A549 (cell line): ENCODE results near the gene CACNG6. TPM values are rescaled to one million over a fixed set of nuclear protein-coding genes. Genes with fewer than 3 reads are reported as not detected.
A peak's percentile ranks its signal among the peaks of the same experiment; 100 is the strongest.

Source experiments
- ATAC-seq, 2 experiments: fragments of 200-7000 bp in 1 of 2; fragments of >200 bp in 1 of 2; cut with Nextera tagmentation in 1 of 2; cut with Tn5 transposase in 1 of 2; 3 replicates each; pipeline versions ENCODE4 v1.8.0 to v1.9.1; 2018 to 2020; ENCODE audit warnings: mild to moderate bottlenecking in 1 of 2, moderate library complexity in 1 of 2
- CTCF ChIA-PET: fragments of 300-600 bp; sonication (Branson Sonifier 250); formaldehyde crosslinking; extraction: SDS; loops from one replicate; lab custom pipeline; 2021; ENCODE audit warnings: antibody characterized with exemption, inconsistent platforms; lab: Yijun Ruan, JAX
- POLR2A ChIA-PET: fragments of 350-600 bp; formaldehyde crosslinking; extraction: SDS; loops from one replicate; lab custom pipeline; 2021; ENCODE audit warnings: antibody characterized with exemption, inconsistent platforms; lab: Yijun Ruan, JAX
- DNase-seq, 2 experiments: peaks; one replicate each; pipeline versions ENCODE4 v3.0.0 to v3.0.0-alpha.2; 2011 to 2016; ENCODE audit warnings: low read depth in 1 of 2, low spot score in 1 of 2
- FAIRE-seq: peaks from 2 replicates; lab custom pipeline; 2011; peaks lifted over from hg19 to GRCh38; lab: Jason Lieb, UNC
- H3K27ac ChIP-seq, 2 experiments: fragments of >200 bp; sonication (Bioruptor Twin); formaldehyde crosslinking; 3 replicates each; pipeline ENCODE4 v1.5.1; 2016 to 2017
- H3K4me1 ChIP-seq: fragments of >200 bp; sonication (Bioruptor Twin); formaldehyde crosslinking; 3 replicates; pipeline ENCODE4 v1.6.1; 2016
- H3K4me2 ChIP-seq: fragments of >200 bp; sonication (Bioruptor Twin); formaldehyde crosslinking; 3 replicates; pipeline ENCODE4 v1.6.1; 2016
- H3K4me3 ChIP-seq: fragments of >200 bp; sonication (Bioruptor Twin); formaldehyde crosslinking; 3 replicates; pipeline ENCODE4 v1.5.1; 2016
- H3K9me3 ChIP-seq: fragments of >200 bp; sonication (Bioruptor Twin); formaldehyde crosslinking; 3 replicates; pipeline ENCODE4 v1.6.1; 2016
- HEYL ChIP-seq: fragments of 250-450 bp; sonication (Bioruptor Pico); IDR thresholded peaks from 2 replicates; pipeline ENCODE4 v1.8.0; 2021; ENCODE audit warnings: mild to moderate bottlenecking, moderate library complexity
- ZC3H11A ChIP-seq: fragments of 450-650 bp; IDR thresholded peaks from 2 replicates; pipeline ENCODE4 v1.6.1; 2014; ENCODE audit warnings: antibody characterized with exemption, mild to moderate bottlenecking
- WGBS: methylation state at CpG from one replicate; pipeline ENCODE4 v1.1.6; 2017; ENCODE audit errors: missing lambda C conversion rate; 5-methylcytosine and 5-hydroxymethylcytosine counted together
- polyA plus RNA-seq, 4 experiments: library from polyadenylated mRNA; depleted of rRNA in 3 of 4; stranded (reverse); fragments of >200 nt; fragmentation: RNase III in 1 of 4; extraction: RNeasy Plus Mini Kit Qiagen cat#74134 plus additional on column Dnase treatment in 1 of 4; gene quantifications; 2 replicates in 3 of 4; 3 replicates in 1 of 4; pipeline ENCODE4 v1.2.3, GENCODE V29; 2011 to 2017
- small RNA-seq, 6 experiments: library from RNA; depleted of rRNA; stranded (forward); fragments of <200 nt; gene quantifications; one replicate each; pipeline ENCODE3, GENCODE V24; 2012

Gene CACNG6
- polyA plus RNA-seq, 2 of the 4 experiments (the other 2 are of a cell fraction) = 7.3 to 16.2 TPM

GRCh38 chr19:54047616-54048015 is 56.2 kb downstream of the CACNG6 start:
- Histone ChIP-seq H3K4me1 (no peaks in the 10 kb centered on the region), H3K4me2 (no peak overlapping the region), H3K9me3 (peaks cover 22% of the 10 kb centered on the region; the same call in 2 of the 3 replicates), H3K27ac (no peak overlapping the region)
- ChIA-PET POLR2A (no interaction called here), CTCF (interaction anchor here (1.1 to 2.3 kb wide), 8 partner anchors 9 to 257 kb away, joined by 3 to 8 read pairs (median 3); no protein-coding TSS in a partner anchor)
- FAIRE-seq (peak; percentile 28), ATAC-seq (no peak), DNase-seq (no peak)
- TF ChIP-seq HEYL = no peak
- TF ChIP-seq ZC3H11A = no peak
- TF ChIP-seq, all 56 proteins: peak for 0
- 14% methylated on average over 4 of the region's 4 CpGs for WGBS
- H3K4me3 ChIP-seq = no peak overlapping the region

Small RNA genes within 50 kb of the gene (small RNA-seq; reads per million reads assigned to genes)
- 0 reads per million in 6 experiments for gene AC012314.20

Other genes with a start within 250 kb of the CACNG6 start
- gene NLRP12, start 167.3 kb upstream of the CACNG6 start, polyA plus RNA-seq (2011; rRNA removed) = 0.03 and 0.04 TPM in 2 replicates
- 0.03 TPM in 1 of 3 replicates, not detected in the others for gene NLRP12, start 167.3 kb upstream of the CACNG6 start, polyA plus RNA-seq (2017; fragmentation: RNase III; extraction: RNeasy Plus Mini Kit Qiagen cat#74134 plus additional on column Dnase treatment)
- 37.7 and 56.1 TPM in 2 replicates for gene MYADM, start 123.8 kb upstream of the CACNG6 start, polyA plus RNA-seq (2011; rRNA removed)
- 90.4 to 103 TPM (median 90.7 TPM) in 3 replicates for gene MYADM, start 123.8 kb upstream of the CACNG6 start, polyA plus RNA-seq (2017; fragmentation: RNase III; extraction: RNeasy Plus Mini Kit Qiagen cat#74134 plus additional on column Dnase treatment)
- 0.61 and 0.79 TPM in 2 replicates for gene PRKCG, start 109.4 kb upstream of the CACNG6 start, polyA plus RNA-seq (2011; rRNA removed)
- 0.81 to 0.96 TPM (median 0.81 TPM) in 3 replicates for gene PRKCG, start 109.4 kb upstream of the CACNG6 start, polyA plus RNA-seq (2017; fragmentation: RNase III; extraction: RNeasy Plus Mini Kit Qiagen cat#74134 plus additional on column Dnase treatment)
- gene CACNG7, start 82.4 kb upstream of the CACNG6 start, polyA plus RNA-seq (2011; rRNA removed) = 11.5 and 12.8 TPM in 2 replicates
- gene CACNG7, start 82.4 kb upstream of the CACNG6 start, polyA plus RNA-seq (2017; fragmentation: RNase III; extraction: RNeasy Plus Mini Kit Qiagen cat#74134 plus additional on column Dnase treatment) = 6.3 to 7.6 TPM (median 6.8 TPM) in 3 replicates
- gene CACNG8, start 28.7 kb upstream of the CACNG6 start, polyA plus RNA-seq (2011; rRNA removed) = 1.1 and 1.5 TPM in 2 replicates
- gene CACNG8, start 28.7 kb upstream of the CACNG6 start, polyA plus RNA-seq (2017; fragmentation: RNase III; extraction: RNeasy Plus Mini Kit Qiagen cat#74134 plus additional on column Dnase treatment) = 4.6 to 6.9 TPM (median 5.8 TPM) in 3 replicates
- 0.25 and 0.28 TPM in 2 replicates for gene VSTM1, start 72.3 kb downstream of the CACNG6 start, polyA plus RNA-seq (2011; rRNA removed)
- 0.50 to 0.94 TPM (median 0.53 TPM) in 3 replicates for gene VSTM1, start 72.3 kb downstream of the CACNG6 start, polyA plus RNA-seq (2017; fragmentation: RNase III; extraction: RNeasy Plus Mini Kit Qiagen cat#74134 plus additional on column Dnase treatment)
- gene TARM1, start 89.7 kb downstream of the CACNG6 start, polyA plus RNA-seq (2011; rRNA removed) = not detected in 2 replicates
- gene TARM1, start 89.7 kb downstream of the CACNG6 start, polyA plus RNA-seq (2017; fragmentation: RNase III; extraction: RNeasy Plus Mini Kit Qiagen cat#74134 plus additional on column Dnase treatment) = not detected in 3 replicates
- 0.26 and 0.33 TPM in 2 replicates for gene OSCAR, start 109.2 kb downstream of the CACNG6 start, polyA plus RNA-seq (2011; rRNA removed)
- 0.28 to 0.63 TPM (median 0.31 TPM) in 3 replicates for gene OSCAR, start 109.2 kb downstream of the CACNG6 start, polyA plus RNA-seq (2017; fragmentation: RNase III; extraction: RNeasy Plus Mini Kit Qiagen cat#74134 plus additional on column Dnase treatment)
- 36.5 and 43.5 TPM in 2 replicates for gene NDUFA3, start 111.2 kb downstream of the CACNG6 start, polyA plus RNA-seq (2011; rRNA removed)
- gene NDUFA3, start 111.2 kb downstream of the CACNG6 start, polyA plus RNA-seq (2017; fragmentation: RNase III; extraction: RNeasy Plus Mini Kit Qiagen cat#74134 plus additional on column Dnase treatment) = 188 to 198 TPM (median 190 TPM) in 3 replicates
- gene TFPT, start 124.0 kb downstream of the CACNG6 start, polyA plus RNA-seq (2011; rRNA removed) = 10.8 and 16.1 TPM in 2 replicates
- gene TFPT, start 124.0 kb downstream of the CACNG6 start, polyA plus RNA-seq (2017; fragmentation: RNase III; extraction: RNeasy Plus Mini Kit Qiagen cat#74134 plus additional on column Dnase treatment) = 26.1 to 29.2 TPM (median 26.6 TPM) in 3 replicates
- 66.9 and 69.8 TPM in 2 replicates for gene PRPF31, start 124.1 kb downstream of the CACNG6 start, polyA plus RNA-seq (2011; rRNA removed)
- 164 to 169 TPM (median 164 TPM) in 3 replicates for gene PRPF31, start 124.1 kb downstream of the CACNG6 start, polyA plus RNA-seq (2017; fragmentation: RNase III; extraction: RNeasy Plus Mini Kit Qiagen cat#74134 plus additional on column Dnase treatment)
- 24.9 and 28.3 TPM in 2 replicates for gene CNOT3, start 146.1 kb downstream of the CACNG6 start, polyA plus RNA-seq (2011; rRNA removed)
- 59.2 to 62.6 TPM (median 62.4 TPM) in 3 replicates for gene CNOT3, start 146.1 kb downstream of the CACNG6 start, polyA plus RNA-seq (2017; fragmentation: RNase III; extraction: RNeasy Plus Mini Kit Qiagen cat#74134 plus additional on column Dnase treatment)
- 6.8 and 13.3 TPM in 2 replicates for gene LENG1, start 168.1 kb downstream of the CACNG6 start, polyA plus RNA-seq (2011; rRNA removed)
- 11.1 to 13.9 TPM (median 13.8 TPM) in 3 replicates for gene LENG1, start 168.1 kb downstream of the CACNG6 start, polyA plus RNA-seq (2017; fragmentation: RNase III; extraction: RNeasy Plus Mini Kit Qiagen cat#74134 plus additional on column Dnase treatment)
- 0.61 and 0.84 TPM in 2 replicates for gene TMC4, start 181.5 kb downstream of the CACNG6 start, polyA plus RNA-seq (2011; rRNA removed)
- gene TMC4, start 181.5 kb downstream of the CACNG6 start, polyA plus RNA-seq (2017; fragmentation: RNase III; extraction: RNeasy Plus Mini Kit Qiagen cat#74134 plus additional on column Dnase treatment) = 0.85 to 1.5 TPM (median 1.2 TPM) in 3 replicates
- gene MBOAT7, start 197.9 kb downstream of the CACNG6 start, polyA plus RNA-seq (2011; rRNA removed) = 42.1 and 52.4 TPM in 2 replicates
- 129 to 142 TPM (median 133 TPM) in 3 replicates for gene MBOAT7, start 197.9 kb downstream of the CACNG6 start, polyA plus RNA-seq (2017; fragmentation: RNase III; extraction: RNeasy Plus Mini Kit Qiagen cat#74134 plus additional on column Dnase treatment)
- gene TSEN34, start 199.7 kb downstream of the CACNG6 start, polyA plus RNA-seq (2011; rRNA removed) = 53.4 and 61.1 TPM in 2 replicates
- 79.0 to 90.9 TPM (median 87.7 TPM) in 3 replicates for gene TSEN34, start 199.7 kb downstream of the CACNG6 start, polyA plus RNA-seq (2017; fragmentation: RNase III; extraction: RNeasy Plus Mini Kit Qiagen cat#74134 plus additional on column Dnase treatment)
- 1,440 and 1,504 TPM in 2 replicates for gene RPS9, start 209.2 kb downstream of the CACNG6 start, polyA plus RNA-seq (2011; rRNA removed)
- gene RPS9, start 209.2 kb downstream of the CACNG6 start, polyA plus RNA-seq (2017; fragmentation: RNase III; extraction: RNeasy Plus Mini Kit Qiagen cat#74134 plus additional on column Dnase treatment) = 1,990 to 2,154 TPM (median 2,057 TPM) in 3 replicates
- not detected in 2 replicates for gene LILRB3, start 231.4 kb downstream of the CACNG6 start, polyA plus RNA-seq (2011; rRNA removed)
- not detected in 3 replicates for gene LILRB3, start 231.4 kb downstream of the CACNG6 start, polyA plus RNA-seq (2017; fragmentation: RNase III; extraction: RNeasy Plus Mini Kit Qiagen cat#74134 plus additional on column Dnase treatment)